Keratinocyte (primary cell): ENCODE results near the gene SIK3.

Experiments used
- EZH2 ChIP-seq: IDR thresholded peaks from one replicate; pipeline ENCODE4 v1.6.1; 2012; ENCODE audit warnings: inconsistent platforms, mild to moderate bottlenecking, low read length, moderate library complexity
- TF ChIP-seq, protein P1 (sequence below), 3 experiments: IDR thresholded peaks in 1 of 3; conservative IDR thresholded peaks in 1 of 3; optimal IDR thresholded peaks in 1 of 3; 2 replicates in 2 of 3; 3 replicates in 1 of 3; pipeline versions ENCODE3 to v1.5.1; 2011; ENCODE audit warnings: low read length in 3 of 3, mild to moderate bottlenecking in 3 of 3, moderate library complexity in 2 of 3, control low read depth in 1 of 3, inconsistent platforms in 1 of 3; ENCODE audit not compliant: insufficient read depth in 2 of 3; ENCODE audit errors: extremely low read depth in 1 of 3

DNA sequence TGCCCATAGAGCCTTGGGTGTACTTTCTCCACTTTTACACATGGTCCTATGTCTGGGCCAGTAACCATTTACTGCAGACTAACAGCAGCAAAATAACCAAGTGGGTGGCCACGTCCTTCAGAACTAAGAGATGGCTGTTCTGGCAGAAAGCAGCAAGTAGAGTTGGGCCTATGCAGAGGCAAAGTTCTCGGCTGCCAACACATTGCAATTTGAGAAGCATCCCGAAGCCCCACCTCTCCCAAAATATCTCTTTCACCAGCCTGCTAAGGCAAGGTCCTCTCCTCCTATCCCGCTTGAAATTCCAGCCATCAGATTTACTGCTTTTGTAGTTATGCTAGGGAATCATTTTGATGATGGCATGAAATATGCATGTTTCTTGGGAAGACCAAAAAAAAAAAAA is 142.3 kb downstream of the SIK3 start:
- TF ChIP-seq EZH2: no peak
- TF ChIP-seq, protein P1, sequence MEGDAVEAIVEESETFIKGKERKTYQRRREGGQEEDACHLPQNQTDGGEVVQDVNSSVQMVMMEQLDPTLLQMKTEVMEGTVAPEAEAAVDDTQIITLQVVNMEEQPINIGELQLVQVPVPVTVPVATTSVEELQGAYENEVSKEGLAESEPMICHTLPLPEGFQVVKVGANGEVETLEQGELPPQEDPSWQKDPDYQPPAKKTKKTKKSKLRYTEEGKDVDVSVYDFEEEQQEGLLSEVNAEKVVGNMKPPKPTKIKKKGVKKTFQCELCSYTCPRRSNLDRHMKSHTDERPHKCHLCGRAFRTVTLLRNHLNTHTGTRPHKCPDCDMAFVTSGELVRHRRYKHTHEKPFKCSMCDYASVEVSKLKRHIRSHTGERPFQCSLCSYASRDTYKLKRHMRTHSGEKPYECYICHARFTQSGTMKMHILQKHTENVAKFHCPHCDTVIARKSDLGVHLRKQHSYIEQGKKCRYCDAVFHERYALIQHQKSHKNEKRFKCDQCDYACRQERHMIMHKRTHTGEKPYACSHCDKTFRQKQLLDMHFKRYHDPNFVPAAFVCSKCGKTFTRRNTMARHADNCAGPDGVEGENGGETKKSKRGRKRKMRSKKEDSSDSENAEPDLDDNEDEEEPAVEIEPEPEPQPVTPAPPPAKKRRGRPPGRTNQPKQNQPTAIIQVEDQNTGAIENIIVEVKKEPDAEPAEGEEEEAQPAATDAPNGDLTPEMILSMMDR (optimal IDR thresholded peaks at IDR 0.05 in 1 of 3, IDR thresholded peaks at IDR 0.05 in 1 of 3, conservative IDR thresholded peaks at IDR 0.05 in 1 of 3; ENCODE audit: extremely low read depth in 1 of 3, insufficient read depth in 2 of 3, low read length in 3 of 3): no peak
